Esophagus muscularis mucosa (tissue), 3 donors: ENCODE measurements around the gene KLHL21.

Source experiments
- CTCF ChIP-seq, 3 experiments: fragments of 200-600 bp in 2 of 3; fragments of 450-650 bp in 1 of 3; sonication (generic) in 2 of 3; IDR thresholded peaks; one replicate each; pipeline ENCODE4 v1.5.1; 2017 to 2019; ENCODE audit warnings: antibody characterized with exemption in 3 of 3, mild to moderate bottlenecking in 2 of 3, moderate library complexity in 1 of 3
- POLR2AphosphoS5 ChIP-seq, 2 donors: sonication (generic); formaldehyde crosslinking; IDR thresholded peaks; one replicate each; pipeline ENCODE4 v1.6.1; 2017; ENCODE audit warnings: antibody characterized with exemption in 2 of 2

- no peak for TF ChIP-seq CTCF (IDR thresholded peaks at IDR 0.05)
- TF ChIP-seq POLR2AphosphoS5 (IDR thresholded peaks at IDR 0.05): no peak
These were observed 27.4 kb upstream of the KLHL21 start for GRCh38 chr1:6630027-6630426.
